ENCODE measurements around the gene TALDO1.

Gene TALDO1

DNA sequence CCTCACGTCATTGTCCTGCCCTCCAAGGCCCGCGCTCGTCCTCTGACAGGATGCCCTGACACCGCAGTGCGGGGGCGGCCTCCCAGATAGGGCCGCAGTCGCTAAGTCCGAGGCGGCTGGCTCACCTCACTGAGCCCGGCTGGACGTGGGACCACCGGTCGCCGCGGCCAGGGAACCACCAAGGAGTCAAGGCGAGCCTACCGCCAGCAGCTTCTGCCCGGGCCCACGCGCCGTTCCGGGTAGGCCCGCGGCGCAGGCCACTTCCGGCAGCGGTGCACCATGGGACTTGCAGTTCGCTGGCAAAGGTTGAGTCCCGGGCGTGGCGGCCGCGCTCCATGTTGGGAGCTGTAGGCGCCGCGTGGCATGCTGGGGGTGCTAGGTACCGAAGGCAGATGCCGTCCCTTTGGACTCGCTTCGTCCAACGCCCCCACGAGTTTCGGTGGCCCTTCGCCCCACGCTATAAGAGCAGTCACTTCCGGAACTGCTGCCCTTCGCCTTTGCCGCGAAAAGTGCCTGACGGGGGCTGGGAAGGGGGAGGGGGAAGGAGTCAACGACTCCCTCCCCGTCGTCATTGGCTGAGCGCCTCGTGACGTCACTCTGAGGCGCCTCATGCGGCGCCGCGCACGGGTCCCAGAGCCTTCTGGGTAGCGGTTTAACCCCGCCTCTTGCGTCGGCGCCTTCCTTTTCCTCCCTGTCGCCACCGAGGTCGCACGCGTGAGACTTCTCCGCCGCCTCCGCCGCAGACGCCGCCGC is 62.2 kb downstream of the TALDO1 start, which contains the start of gene RPLP2:
Gene RPLP2 (plus strand): TSS at position 681 of the 753 bp plus-strand sequence. CDS start 268 bp downstream, outside the sequence.
- in situ Hi-C loops (cut with HindIII; ENCODE audit: low pct_unique_long_range_greater_than_20kb, low sequenced_read_pairs), result no loop called here
- TF ChIP-seq JUND (IDR thresholded peaks at IDR 0.05; ENCODE audit: low read depth), result no peak

DNA sequence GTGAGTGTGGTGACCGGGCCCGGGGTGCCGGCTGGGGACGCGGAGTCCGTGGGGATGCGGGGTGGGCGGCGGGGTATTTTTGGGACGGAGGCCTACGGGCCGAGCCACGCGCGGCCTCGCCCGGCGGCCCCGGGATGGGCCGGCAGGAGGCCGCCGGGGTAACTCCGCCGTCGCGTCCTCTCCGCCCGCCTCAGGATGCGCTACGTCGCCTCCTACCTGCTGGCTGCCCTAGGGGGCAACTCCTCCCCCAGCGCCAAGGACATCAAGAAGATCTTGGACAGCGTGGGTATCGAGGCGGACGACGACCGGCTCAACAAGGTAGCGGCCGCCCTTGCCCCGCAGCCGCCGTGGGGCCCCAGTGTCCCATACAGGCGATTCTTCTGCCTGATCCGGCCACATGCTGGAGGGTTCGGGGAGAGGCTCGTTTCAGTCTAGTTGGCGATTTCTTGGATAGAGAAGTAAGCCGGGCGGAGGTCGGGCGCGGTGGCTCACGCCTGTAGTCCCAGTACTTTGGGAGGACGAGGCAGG is 62.8 kb downstream of the TALDO1 start:
- in situ Hi-C loops (cut with HindIII; ENCODE audit: low pct_unique_long_range_greater_than_20kb, low sequenced_read_pairs), result no loop called here
- no peak for DNase-seq (ENCODE audit: low read depth in 1 of 2, low spot score in 1 of 2)
- no peak for TF ChIP-seq JUND (IDR thresholded peaks at IDR 0.05; ENCODE audit: low read depth)

More for the DNA sequence above, 62.2 kb downstream of the TALDO1 start, which contains the start of gene RPLP2:
- DNase-seq (ENCODE audit: low read depth in 1 of 2, low spot score in 1 of 2), result peak; percentile 85 to 96

DNA sequence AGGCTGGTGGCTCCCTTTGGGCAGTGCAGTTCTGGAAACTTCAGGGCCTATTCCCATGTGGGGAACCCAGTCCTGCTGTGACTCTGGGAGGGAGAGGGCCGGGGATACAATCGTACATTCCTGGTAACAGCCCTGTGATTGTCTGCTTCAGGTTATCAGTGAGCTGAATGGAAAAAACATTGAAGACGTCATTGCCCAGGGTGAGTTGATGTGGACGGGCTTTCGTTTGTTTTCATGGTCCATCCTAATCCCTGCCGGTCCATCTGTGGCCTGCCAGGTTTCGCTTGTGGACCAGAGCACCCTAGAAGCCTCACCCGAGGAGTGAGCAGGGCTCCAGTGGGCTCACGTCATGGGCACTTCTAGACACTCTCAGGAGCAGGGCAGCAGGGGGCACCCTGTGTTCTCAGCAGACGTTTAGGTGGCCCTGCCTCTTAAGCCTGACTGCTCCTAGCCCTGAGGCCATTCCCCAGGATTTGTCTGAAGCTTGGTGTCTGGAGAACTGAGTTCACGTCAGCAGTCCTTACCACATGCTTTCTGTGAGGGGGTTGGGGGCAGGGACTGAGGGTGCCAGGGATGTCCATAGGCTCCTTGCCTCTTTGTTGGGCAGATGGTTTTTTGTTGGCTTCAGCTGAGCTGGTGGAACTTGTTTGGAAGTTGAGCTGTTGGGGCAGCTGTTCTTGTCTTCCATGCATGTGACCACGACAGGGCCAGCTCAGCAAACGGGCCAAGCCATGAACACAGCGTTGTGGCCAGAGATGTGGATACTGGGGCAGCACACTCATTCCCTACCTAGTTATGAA is 64.4 kb downstream of the TALDO1 start:
- in situ Hi-C loops (cut with HindIII; ENCODE audit: low pct_unique_long_range_greater_than_20kb, low sequenced_read_pairs), result no loop called here
- TF ChIP-seq JUND (IDR thresholded peaks at IDR 0.05; ENCODE audit: low read depth), result no peak
- DNase-seq (ENCODE audit: low read depth in 1 of 2, low spot score in 1 of 2), result peak in 1 of 2 experiments; percentile 49

DNA sequence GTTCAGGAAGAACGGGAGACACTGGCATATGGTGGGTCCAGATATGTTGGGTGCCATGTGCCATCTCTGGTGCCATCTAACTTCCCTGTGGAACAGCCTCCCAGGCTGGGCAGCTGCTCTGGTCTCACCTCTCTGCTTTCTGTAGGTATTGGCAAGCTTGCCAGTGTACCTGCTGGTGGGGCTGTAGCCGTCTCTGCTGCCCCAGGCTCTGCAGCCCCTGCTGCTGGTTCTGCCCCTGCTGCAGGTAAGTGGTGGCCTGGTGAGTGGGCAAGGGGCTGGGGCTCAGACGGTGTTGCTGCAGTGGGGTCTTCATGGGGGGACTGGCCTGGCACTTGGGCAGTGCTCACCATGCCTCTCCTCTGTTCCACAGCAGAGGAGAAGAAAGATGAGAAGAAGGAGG is 65.1 kb downstream of the TALDO1 start:
- no peak for DNase-seq (ENCODE audit: low read depth in 1 of 2, low spot score in 1 of 2)
- in situ Hi-C loops (cut with HindIII; ENCODE audit: low pct_unique_long_range_greater_than_20kb, low sequenced_read_pairs), result no loop called here
- TF ChIP-seq JUND (IDR thresholded peaks at IDR 0.05; ENCODE audit: low read depth), result no peak

DNA sequence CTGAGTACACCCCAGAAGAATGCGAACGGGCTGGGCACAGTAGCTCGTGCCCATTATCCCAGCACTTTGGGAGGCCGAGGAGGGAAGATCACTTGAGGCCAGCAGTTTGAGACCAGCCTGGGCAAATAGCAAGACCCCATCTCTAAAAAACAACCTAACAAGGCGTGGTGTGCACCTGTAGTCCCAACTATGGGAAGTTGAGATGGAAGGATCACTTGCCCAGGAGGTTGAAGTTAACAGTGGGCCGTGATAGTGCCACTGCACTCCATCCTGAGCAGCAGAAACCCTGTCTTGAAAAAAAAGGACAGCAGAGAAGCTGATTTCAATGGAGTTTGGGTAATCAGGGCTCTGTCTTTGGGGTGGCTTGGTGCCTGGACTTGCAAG is 65.8 kb downstream of the TALDO1 start:
- DNase-seq (ENCODE audit: low read depth in 1 of 2, low spot score in 1 of 2), result no peak
- in situ Hi-C loops (cut with HindIII; ENCODE audit: low pct_unique_long_range_greater_than_20kb, low sequenced_read_pairs), result no loop called here
- no peak for TF ChIP-seq JUND (IDR thresholded peaks at IDR 0.05; ENCODE audit: low read depth)

DNA sequence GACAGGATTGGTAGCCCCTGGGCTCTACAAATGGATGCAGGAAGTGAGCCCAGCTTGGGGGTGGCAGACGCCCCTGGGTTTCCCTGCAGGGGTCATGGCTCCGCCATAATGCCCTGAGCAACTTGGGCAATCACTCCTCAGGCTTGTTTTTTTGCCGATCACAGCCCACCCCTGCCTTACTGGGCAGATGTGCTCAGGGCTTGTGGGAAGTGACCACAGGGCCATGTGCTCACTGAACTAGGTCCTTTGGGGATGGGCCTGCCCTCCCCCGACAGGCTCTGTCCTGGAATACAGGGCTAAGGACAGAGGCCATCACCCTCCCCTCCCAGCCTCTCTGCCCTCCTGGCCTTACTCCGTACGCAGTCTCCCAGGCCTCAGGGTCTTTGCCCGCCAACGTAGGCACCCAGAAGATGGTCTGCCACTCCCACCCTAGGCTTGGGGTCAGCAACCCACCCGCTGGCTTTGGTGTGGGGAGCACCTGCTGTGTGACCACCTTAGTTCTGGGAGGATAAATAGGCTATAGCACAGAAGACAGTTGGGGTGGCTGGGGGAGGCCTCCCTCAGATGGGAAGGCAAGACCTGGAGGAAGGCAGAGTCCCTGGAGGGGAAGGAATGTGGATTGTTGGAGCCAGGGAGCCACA is 66.3 kb downstream of the TALDO1 start:
- no peak for DNase-seq (ENCODE audit: low read depth in 1 of 2, low spot score in 1 of 2)
- TF ChIP-seq JUND (IDR thresholded peaks at IDR 0.05; ENCODE audit: low read depth), result no peak

More for the DNA sequence above, 66.3 kb downstream of the TALDO1 start:
- in situ Hi-C loops (cut with HindIII; ENCODE audit: low pct_unique_long_range_greater_than_20kb, low sequenced_read_pairs), result no loop called here

Measured in T47D (cell line).